WTC11 (cell line): ENCODE data around the gene COQ9. TPM values are rescaled to one million over a fixed set of nuclear protein-coding genes. Genes with fewer than 3 reads are reported as not detected.

Source experiments
- ATAC-seq: fragments of 200-7000 bp; cut with Tn5 transposase; 2 replicates; pipeline ENCODE4 v1.10.0; 2021; ENCODE audit warnings: mild to moderate bottlenecking, moderate library complexity
- CTCF ChIA-PET: fragments of 300-600 bp; sonication (Branson Sonifier 250); formaldehyde crosslinking; loops from one replicate; lab custom pipeline; 2021; ENCODE audit warnings: antibody characterized with exemption; lab: Charles Lee
- POLR2A ChIA-PET: fragments of 350-600 bp; sonication (Branson Sonifier 250); formaldehyde crosslinking; loops from one replicate; lab custom pipeline; 2021; ENCODE audit warnings: antibody characterized with exemption; lab: Charles Lee
- DNase-seq: peaks from one replicate; pipeline ENCODE4 v3.0.0; 2021; ENCODE audit warnings: low spot score
- H3K27ac Mint-ChIP-seq: 2 replicates; pipeline ENCODE4 v1.8.0; 2021; ENCODE audit warnings: mixed read lengths
- H3K27me3 Mint-ChIP-seq: 2 replicates; pipeline ENCODE4 v1.8.0; 2021; ENCODE audit warnings: low read depth, mild to moderate bottlenecking, moderate library complexity, mixed read lengths
- H3K36me3 Mint-ChIP-seq: 2 replicates; pipeline ENCODE4 v1.8.0; 2021; ENCODE audit warnings: mixed read lengths
- H3K4me1 Mint-ChIP-seq: 2 replicates; pipeline ENCODE4 v1.8.0; 2022; ENCODE audit warnings: mixed read lengths
- H3K4me3 Mint-ChIP-seq: 2 replicates; pipeline ENCODE4 v1.8.0; 2021; ENCODE audit warnings: mild to moderate bottlenecking, moderate library complexity, mixed read lengths
- H3K9me3 Mint-ChIP-seq: 2 replicates; pipeline ENCODE4 v1.8.0; 2021; ENCODE audit warnings: mixed read lengths
- ARID4B ChIP-seq: sonication (generic); formaldehyde crosslinking; IDR thresholded peaks from 2 replicates; pipeline ENCODE4 v1.8.0; 2023; ENCODE audit warnings: missing genetic modification reagents, mild to moderate bottlenecking, borderline replicate concordance
- ATF2 ChIP-seq: sonication (generic); formaldehyde crosslinking; IDR thresholded peaks from 2 replicates; pipeline ENCODE4 v1.8.1; 2022; ENCODE audit warnings: low read depth, missing genetic modification reagents, borderline replicate concordance
- CBFB ChIP-seq: sonication (generic); formaldehyde crosslinking; IDR thresholded peaks from 2 replicates; pipeline ENCODE4 v1.8.1; 2022; ENCODE audit warnings: mild to moderate bottlenecking, low read depth, missing genetic modification reagents
- E2F1 ChIP-seq: sonication (generic); formaldehyde crosslinking; IDR thresholded peaks from 2 replicates; pipeline ENCODE4 v1.8.0; 2022; ENCODE audit warnings: mild to moderate bottlenecking, missing genetic modification reagents
- ELF4 ChIP-seq: sonication (generic); formaldehyde crosslinking; IDR thresholded peaks from 2 replicates; pipeline ENCODE4 v1.8.1; 2022; ENCODE audit warnings: low read depth, mild to moderate bottlenecking, moderate library complexity, missing genetic modification reagents
- FOXJ3 ChIP-seq: sonication (generic); formaldehyde crosslinking; IDR thresholded peaks from 2 replicates; pipeline ENCODE4 v1.9.0; 2021; ENCODE audit warnings: missing genetic modification reagents, mild to moderate bottlenecking, borderline replicate concordance
- HMGA2 ChIP-seq: fragments of 250-450 bp; sonication (Bioruptor Pico); IDR thresholded peaks from 2 replicates; pipeline ENCODE4 v1.4.0; 2021; ENCODE audit warnings: mild to moderate bottlenecking, moderate library complexity
- HMGXB4 ChIP-seq: sonication (generic); formaldehyde crosslinking; IDR thresholded peaks from 2 replicates; pipeline ENCODE4 v1.8.1; 2023; ENCODE audit warnings: mild to moderate bottlenecking, moderate library complexity, missing genetic modification reagents
- IRF2 ChIP-seq: sonication (generic); formaldehyde crosslinking; IDR thresholded peaks from 2 replicates; pipeline ENCODE4 v1.8.0; 2022; ENCODE audit warnings: low read depth, missing genetic modification reagents, borderline replicate concordance
- KAT7 ChIP-seq: sonication (generic); formaldehyde crosslinking; IDR thresholded peaks from 2 replicates; pipeline ENCODE4 v1.8.1; 2023; ENCODE audit warnings: missing genetic modification reagents, mild to moderate bottlenecking, borderline replicate concordance
- MLX ChIP-seq: sonication (generic); formaldehyde crosslinking; IDR thresholded peaks from 2 replicates; pipeline ENCODE4 v1.8.1; 2023; ENCODE audit warnings: mild to moderate bottlenecking, missing genetic modification reagents, moderate library complexity
- NFATC4 ChIP-seq: fragments of 250-450 bp; sonication (Bioruptor Pico); IDR thresholded peaks from 2 replicates; pipeline ENCODE4 v1.9.0; 2021; ENCODE audit warnings: mild to moderate bottlenecking
- NFE2L1 ChIP-seq: sonication (generic); formaldehyde crosslinking; IDR thresholded peaks from 2 replicates; pipeline ENCODE4 v1.8.1; 2023; ENCODE audit warnings: missing genetic modification reagents
- NR2C2 ChIP-seq: sonication (generic); formaldehyde crosslinking; IDR thresholded peaks from 2 replicates; pipeline ENCODE4 v1.8.0; 2022; ENCODE audit warnings: mild to moderate bottlenecking, missing genetic modification reagents
- OVOL2 ChIP-seq: fragments of 250-450 bp; sonication (Bioruptor Pico); IDR thresholded peaks from 2 replicates; pipeline ENCODE4 v1.9.0; 2021; ENCODE audit warnings: mild to moderate bottlenecking, borderline replicate concordance
- RORB ChIP-seq: fragments of 250-450 bp; sonication (Bioruptor Pico); IDR thresholded peaks from 2 replicates; pipeline ENCODE4 v1.9.0; 2021; ENCODE audit warnings: mild to moderate bottlenecking
- SMAD4 ChIP-seq: sonication (generic); formaldehyde crosslinking; IDR thresholded peaks from 2 replicates; pipeline ENCODE4 v1.8.0; 2022; ENCODE audit warnings: mild to moderate bottlenecking, missing genetic modification reagents
- USF2 ChIP-seq: sonication (generic); formaldehyde crosslinking; IDR thresholded peaks from 2 replicates; pipeline ENCODE4 v1.8.1; 2023; ENCODE audit warnings: mild to moderate bottlenecking, missing genetic modification reagents, moderate library complexity
- ZBTB43 ChIP-seq: sonication (generic); formaldehyde crosslinking; IDR thresholded peaks from 2 replicates; pipeline ENCODE4 v1.8.1; 2023; ENCODE audit warnings: mild to moderate bottlenecking, missing genetic modification reagents
- total RNA-seq: library from RNA; stranded (reverse); gene quantifications from 3 replicates; pipeline ENCODE4 v1.2.3, GENCODE V29; 2021

The COQ9 gene
- total RNA-seq, 1 experiment from 2014 or later = 39.2 TPM

- Mint-ChIP-seq H3K9me3 (no peaks in the 10 kb centered on the region), H3K4me3 (no peak overlapping the region), H3K4me1 (peaks cover 21% of the 10 kb centered on the region), H3K27me3 (no peaks in the 10 kb centered on the region), H3K36me3 (no peaks in the 10 kb centered on the region), H3K27ac (no peak overlapping the region)
- DNase-seq (no peak), ATAC-seq (no peak)
- TF ChIP-seq CBFB (CRISPR knock-in tag) = no peak
- no peak for TF ChIP-seq MLX
- no peak for TF ChIP-seq NFE2L1 (CRISPR knock-in tag)
- no peak for TF ChIP-seq USF2 (CRISPR knock-in tag)
- TF ChIP-seq FOXJ3 (CRISPR knock-in tag) = no peak
- TF ChIP-seq ATF2 (CRISPR knock-in tag) = no peak
- no peak for TF ChIP-seq SMAD4 (CRISPR knock-in tag)
- TF ChIP-seq IRF2 (CRISPR knock-in tag) = no peak
- no peak for TF ChIP-seq HMGXB4
- TF ChIP-seq E2F1 (CRISPR knock-in tag) = no peak
- no peak for TF ChIP-seq ARID4B (CRISPR knock-in tag)
- no peak for TF ChIP-seq NFATC4 (CRISPR knock-in tag)
- no peak for TF ChIP-seq HMGA2 (CRISPR knock-in tag)
- TF ChIP-seq NR2C2 (CRISPR knock-in tag) = no peak
- no peak for TF ChIP-seq ELF4
- TF ChIP-seq RORB (CRISPR knock-in tag) = no peak
- TF ChIP-seq KAT7 (CRISPR knock-in tag) = no peak
- TF ChIP-seq ZBTB43 = no peak
- TF ChIP-seq OVOL2 = no peak
- ChIA-PET POLR2A (no interaction called here), CTCF (no interaction called here)
Measured at GRCh38 chr16:57413733-57414132, 33.5 kb upstream of the COQ9 start.
